Measurements from ENCODE around the gene PTPN2. TPM values are rescaled to one million over a fixed set of nuclear protein-coding genes. Genes with fewer than 3 reads are reported as not detected.

The PTPN2 gene
- total RNA-seq, 3 donors from 2014 or later = 61.7 to 77.6 (median 65.2) TPM

DNA sequence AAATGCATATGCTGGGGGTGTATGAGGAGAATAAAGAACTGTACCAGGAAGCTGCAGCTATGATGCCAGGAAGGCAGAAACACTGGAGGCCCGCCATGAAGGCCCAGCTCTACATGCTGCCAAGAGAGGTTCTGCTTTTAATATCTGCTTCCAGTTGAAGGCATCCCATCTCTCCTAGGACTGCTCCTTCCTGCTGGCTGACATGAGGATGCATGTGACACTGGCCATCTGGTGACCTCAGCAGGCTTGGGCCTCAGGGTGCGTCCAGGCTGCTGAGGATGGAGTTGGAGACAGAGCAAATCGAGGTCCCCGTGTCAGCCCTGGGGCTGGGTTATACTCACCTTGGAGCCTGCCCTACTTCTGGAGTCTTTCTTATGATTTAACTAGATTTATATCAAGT is 132.1 kb downstream of the PTPN2 start:
- Mint-ChIP-seq H3K4me1 (ENCODE audit: low read depth) (peaks cover 13% of the 10 kb centered on the region), H3K4me3 (no peak overlapping the region), H3K9me3 (no peaks in the 10 kb centered on the region), H3K36me3 (ENCODE audit: insufficient read depth) (peaks cover 2% of the 10 kb centered on the region), H3K27me3 (ENCODE audit: low read depth) (no peaks in the 10 kb centered on the region)
- ATAC-seq = no peak
- no peak for DNase-seq

DNA sequence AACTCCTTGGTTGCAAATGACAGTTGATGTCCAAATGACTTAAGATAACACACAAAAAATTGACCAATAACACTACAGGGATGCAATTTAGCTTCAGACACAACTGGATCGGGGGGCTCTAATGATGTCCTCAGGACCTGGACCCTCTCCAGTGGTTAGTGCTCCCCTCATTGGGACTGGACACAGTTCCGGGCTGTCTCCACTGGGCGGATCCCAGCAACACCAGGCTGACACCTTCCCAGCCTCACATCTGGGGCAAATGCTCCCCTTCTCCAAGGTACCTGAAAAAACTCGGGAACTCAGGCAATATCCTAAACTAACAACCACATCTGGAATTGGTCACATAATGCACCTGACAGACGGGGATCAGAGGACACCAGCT is 132.5 kb downstream of the PTPN2 start:
- no peaks in the 10 kb centered on the region for H3K9me3 Mint-ChIP-seq
- peaks cover 13% of the 10 kb centered on the region for H3K4me1 Mint-ChIP-seq (ENCODE audit: low read depth)
- peaks cover under 1% of the 10 kb centered on the region for H3K36me3 Mint-ChIP-seq (ENCODE audit: insufficient read depth)
- no peak overlapping the region for H3K4me3 Mint-ChIP-seq
- no peaks in the 10 kb centered on the region for H3K27me3 Mint-ChIP-seq (ENCODE audit: low read depth)
- ATAC-seq = no peak
- DNase-seq = no peak

DNA sequence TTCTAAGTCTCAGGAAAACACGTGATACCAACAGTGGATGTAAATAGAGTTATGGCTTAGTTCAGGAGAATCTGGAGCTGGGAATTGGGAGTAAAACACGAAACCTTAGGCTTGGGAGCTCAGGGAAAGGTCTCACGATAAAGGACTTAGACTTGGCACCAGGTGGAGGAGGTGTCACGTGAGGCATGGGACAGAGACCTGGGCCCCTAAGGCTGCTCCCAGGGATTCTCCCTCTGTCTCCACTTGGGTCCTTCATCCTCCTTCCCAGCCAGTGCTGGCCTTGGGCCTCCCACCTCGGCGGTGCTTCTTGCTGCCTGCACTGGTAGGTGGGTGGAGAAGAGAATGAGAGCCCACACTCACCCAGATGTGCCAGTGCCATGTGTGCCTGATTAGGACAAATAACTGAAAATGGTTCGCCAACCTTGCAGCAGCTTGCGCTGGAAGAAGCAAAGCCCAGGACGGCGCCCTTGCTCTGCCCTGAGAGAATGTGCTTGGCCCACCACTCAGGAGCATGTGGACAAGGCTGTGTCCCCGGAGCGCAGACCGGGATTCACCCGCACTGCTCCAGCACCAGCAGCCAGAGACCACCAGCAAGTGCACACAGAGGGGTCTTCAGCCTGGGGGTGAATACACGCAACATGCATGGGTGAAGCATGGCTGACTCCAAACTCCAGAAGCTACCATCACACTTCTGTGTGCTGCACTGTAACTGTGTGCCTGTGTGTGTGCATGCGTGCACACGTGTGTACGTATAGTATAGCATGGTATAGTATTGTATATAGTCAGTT is 133.1 kb downstream of the PTPN2 start:
- Mint-ChIP-seq H3K4me3 (no peak overlapping the region), H3K27me3 (ENCODE audit: low read depth) (no peaks in the 10 kb centered on the region), H3K4me1 (ENCODE audit: low read depth) (peaks cover 13% of the 10 kb centered on the region), H3K36me3 (ENCODE audit: insufficient read depth) (no peaks in the 10 kb centered on the region), H3K9me3 (no peaks in the 10 kb centered on the region)
- DNase-seq (no peak), ATAC-seq (no peak)

DNA sequence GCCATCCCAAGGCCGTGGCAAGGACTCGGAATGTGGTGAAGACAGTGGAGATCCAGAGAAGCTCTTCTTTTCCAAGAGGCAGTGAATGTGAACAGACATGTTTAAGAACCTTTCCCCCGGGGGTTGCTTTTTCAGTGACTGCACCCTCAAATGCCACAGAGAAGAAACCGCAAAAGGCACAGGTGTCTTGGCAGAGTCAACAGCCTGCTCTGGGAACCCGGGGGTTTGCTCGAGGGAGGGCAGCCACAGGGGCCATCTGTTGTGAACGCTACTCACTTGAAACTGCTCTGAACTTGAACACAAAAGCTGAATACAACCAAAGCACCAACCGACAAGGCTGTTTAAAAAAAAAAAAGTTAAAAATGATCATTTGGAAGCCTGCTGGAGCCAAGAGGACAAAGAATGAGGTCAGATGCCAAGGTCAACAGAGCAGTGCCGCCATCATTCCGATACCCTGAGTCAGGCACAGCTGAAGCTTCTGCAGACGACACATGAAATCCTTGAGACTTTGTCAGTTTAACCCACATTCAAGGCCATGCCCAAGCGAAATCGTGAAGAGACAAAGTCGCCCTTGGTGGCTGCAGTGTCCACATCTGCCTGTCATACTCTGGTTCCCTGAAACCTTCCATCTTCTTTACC is 133.8 kb downstream of the PTPN2 start:
- ATAC-seq = peak; percentile 52 to 61
- Mint-ChIP-seq H3K4me3 (no peak overlapping the region), H3K27me3 (ENCODE audit: low read depth) (no peaks in the 10 kb centered on the region)

DNA sequence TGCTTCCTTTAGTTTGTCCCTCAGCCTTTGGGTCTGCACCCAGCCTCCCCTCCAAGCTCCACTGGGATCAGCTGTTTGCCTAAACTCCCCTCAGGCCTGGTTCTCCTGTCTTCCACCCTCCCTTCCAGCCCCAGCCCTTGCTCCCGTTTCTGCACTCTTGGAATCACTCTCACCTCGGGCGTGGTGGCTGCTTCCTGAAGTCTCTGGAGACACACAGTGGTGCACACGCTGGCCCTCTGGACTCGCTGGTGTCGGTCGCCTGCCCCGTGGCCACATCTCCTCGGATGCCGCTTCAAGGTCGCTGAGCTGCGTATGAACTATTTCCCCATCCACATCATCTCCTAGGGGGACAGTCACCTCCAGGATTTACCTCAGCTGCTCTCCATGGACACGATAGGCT is 134.9 kb downstream of the PTPN2 start:
- Mint-ChIP-seq H3K4me3 (no peak overlapping the region), H3K36me3 (ENCODE audit: insufficient read depth) (no peaks in the 10 kb centered on the region), H3K4me1 (ENCODE audit: low read depth) (peaks cover 13% of the 10 kb centered on the region), H3K27me3 (ENCODE audit: low read depth) (no peaks in the 10 kb centered on the region), H3K9me3 (no peaks in the 10 kb centered on the region)
- no peak for DNase-seq
- ATAC-seq = no peak

More for the DNA sequence above, 133.8 kb downstream of the PTPN2 start:
- DNase-seq = no peak
- Mint-ChIP-seq H3K4me1 (ENCODE audit: low read depth) (peaks cover 13% of the 10 kb centered on the region), H3K36me3 (ENCODE audit: insufficient read depth) (no peaks in the 10 kb centered on the region), H3K9me3 (no peaks in the 10 kb centered on the region)

DNA sequence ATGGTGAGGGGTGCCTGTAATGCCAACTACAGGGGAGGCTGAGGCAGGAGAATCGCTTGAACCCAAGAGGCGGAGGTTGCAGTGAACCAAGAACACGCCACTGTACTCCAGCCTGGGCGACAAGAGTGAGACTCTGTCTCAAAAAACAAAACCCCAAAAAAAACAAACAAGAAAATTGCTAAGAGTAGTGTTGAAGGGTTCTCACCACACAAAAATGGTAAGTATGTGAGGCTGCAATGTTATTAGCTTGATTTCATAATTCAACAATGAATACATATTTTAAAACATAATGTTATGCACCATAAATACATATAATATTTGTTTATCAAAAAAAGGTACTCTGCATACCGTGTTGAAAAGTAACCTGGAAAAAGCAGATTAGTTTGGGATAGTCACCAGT is 135.4 kb downstream of the PTPN2 start:
- no peaks in the 10 kb centered on the region for H3K9me3 Mint-ChIP-seq

DNA sequence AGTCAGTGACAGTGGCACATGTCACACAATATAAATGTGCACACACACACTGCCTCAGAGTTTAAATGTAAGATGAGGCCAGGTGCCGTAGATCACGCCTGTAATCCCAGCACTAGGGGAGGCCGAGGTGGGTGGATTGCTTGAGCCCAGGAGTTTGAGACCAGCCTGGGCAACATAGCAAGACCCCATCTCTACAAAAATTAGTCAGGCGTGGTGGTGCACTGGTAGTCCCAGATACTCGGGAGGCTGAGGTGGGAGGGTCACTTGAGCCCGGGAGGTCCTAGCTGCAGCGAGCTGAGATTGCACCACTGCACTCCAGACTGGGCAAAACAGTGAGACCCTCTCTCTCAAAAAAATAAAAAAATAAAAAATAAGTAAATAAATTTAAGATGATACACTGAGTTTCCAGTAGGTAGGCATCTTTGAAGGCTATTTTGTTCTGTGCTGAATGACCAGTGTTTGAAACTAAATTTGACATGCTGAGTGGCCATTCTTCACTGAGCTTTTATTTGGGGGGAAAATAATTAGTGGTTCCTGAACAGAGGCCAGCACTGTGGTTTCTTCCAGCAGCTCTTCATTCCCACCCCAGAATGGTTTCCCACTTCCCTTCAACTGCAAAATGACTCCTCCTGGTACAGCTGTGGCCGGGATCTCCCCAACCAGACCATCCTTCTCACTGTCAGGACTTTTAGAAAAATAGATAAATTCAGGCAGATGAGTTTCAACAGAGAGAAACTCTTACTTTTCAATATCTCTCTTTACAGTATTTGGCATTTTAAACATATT is 136.3 kb downstream of the PTPN2 start:
- peaks cover 13% of the 10 kb centered on the region for H3K4me1 Mint-ChIP-seq (ENCODE audit: low read depth)
- no peak overlapping the region for H3K4me3 Mint-ChIP-seq
- no peaks in the 10 kb centered on the region for H3K9me3 Mint-ChIP-seq
- DNase-seq = no peak
- H3K36me3 Mint-ChIP-seq (ENCODE audit: insufficient read depth) = no peaks in the 10 kb centered on the region
- ATAC-seq = no peak
- no peaks in the 10 kb centered on the region for H3K27me3 Mint-ChIP-seq (ENCODE audit: low read depth)

More for the DNA sequence above, 135.4 kb downstream of the PTPN2 start:
- peaks cover 13% of the 10 kb centered on the region for H3K4me1 Mint-ChIP-seq (ENCODE audit: low read depth)
- no peaks in the 10 kb centered on the region for H3K27me3 Mint-ChIP-seq (ENCODE audit: low read depth)
- ATAC-seq = no peak
- DNase-seq = no peak
- H3K36me3 Mint-ChIP-seq (ENCODE audit: insufficient read depth) = no peaks in the 10 kb centered on the region
- H3K4me3 Mint-ChIP-seq = no peak overlapping the region

DNA sequence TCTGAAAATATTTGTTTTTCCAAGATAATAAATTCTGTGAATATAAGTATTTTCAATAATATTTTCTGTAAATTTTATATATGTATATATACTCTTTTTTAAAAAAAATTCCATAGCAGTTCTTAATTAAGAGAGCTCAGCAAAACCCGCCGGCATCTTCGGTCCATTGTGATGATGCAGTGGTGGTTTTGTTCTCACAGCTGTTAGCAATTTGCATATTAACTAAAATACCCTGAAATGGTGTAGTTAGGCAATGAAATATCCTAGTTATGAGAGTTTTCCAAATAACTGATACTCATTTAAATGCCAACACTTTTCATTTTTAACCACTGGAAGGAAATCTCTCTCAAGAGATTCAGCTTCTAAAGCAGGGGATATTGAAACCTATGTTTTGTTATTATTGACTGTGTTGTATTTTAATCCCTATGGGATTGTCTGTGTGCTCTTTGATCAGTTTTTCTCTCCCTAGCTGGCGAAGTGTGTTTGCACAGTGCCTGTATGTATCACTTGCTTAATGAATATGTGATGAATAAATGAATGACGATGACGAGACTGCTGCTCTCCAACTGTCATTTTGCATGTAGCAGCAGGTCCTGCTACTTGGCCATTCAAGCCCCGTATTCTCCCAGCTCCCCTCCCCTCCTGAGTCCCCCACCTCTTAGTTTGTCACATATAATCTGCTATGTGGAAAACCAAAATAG is 138.8 kb downstream of the PTPN2 start:
- DNase-seq (no peak), ATAC-seq (no peak)
- H3K27me3 Mint-ChIP-seq (ENCODE audit: low read depth) = no peaks in the 10 kb centered on the region
- no peak overlapping the region for H3K4me3 Mint-ChIP-seq
- no peaks in the 10 kb centered on the region for H3K36me3 Mint-ChIP-seq (ENCODE audit: insufficient read depth)
- H3K4me1 Mint-ChIP-seq (ENCODE audit: low read depth) = peaks cover 8% of the 10 kb centered on the region
- no peaks in the 10 kb centered on the region for H3K9me3 Mint-ChIP-seq

DNA sequence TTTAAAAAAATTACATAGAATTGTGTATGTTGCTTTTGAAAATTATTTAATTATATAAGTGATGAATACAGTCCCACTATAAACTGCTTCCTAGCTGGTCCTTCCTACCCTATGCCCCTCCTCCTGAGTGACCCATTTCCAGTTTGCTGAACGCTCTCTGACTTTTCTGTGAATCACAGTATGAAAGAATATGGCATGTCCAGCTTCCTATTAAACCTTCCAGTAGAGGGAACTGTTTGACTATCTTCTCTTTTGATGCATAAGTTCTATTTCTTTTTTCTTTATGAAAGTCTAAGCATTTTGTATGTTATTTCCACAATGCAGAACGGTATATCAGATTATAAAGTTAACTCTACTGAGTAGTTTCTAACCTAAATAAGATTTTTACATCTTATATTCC is 139.9 kb downstream of the PTPN2 start:
- ATAC-seq = no peak
- Mint-ChIP-seq H3K36me3 (ENCODE audit: insufficient read depth) (no peaks in the 10 kb centered on the region), H3K4me1 (ENCODE audit: low read depth) (peaks cover under 1% of the 10 kb centered on the region), H3K27me3 (ENCODE audit: low read depth) (no peaks in the 10 kb centered on the region), H3K9me3 (no peaks in the 10 kb centered on the region), H3K4me3 (no peak overlapping the region)
- DNase-seq = no peak

DNA sequence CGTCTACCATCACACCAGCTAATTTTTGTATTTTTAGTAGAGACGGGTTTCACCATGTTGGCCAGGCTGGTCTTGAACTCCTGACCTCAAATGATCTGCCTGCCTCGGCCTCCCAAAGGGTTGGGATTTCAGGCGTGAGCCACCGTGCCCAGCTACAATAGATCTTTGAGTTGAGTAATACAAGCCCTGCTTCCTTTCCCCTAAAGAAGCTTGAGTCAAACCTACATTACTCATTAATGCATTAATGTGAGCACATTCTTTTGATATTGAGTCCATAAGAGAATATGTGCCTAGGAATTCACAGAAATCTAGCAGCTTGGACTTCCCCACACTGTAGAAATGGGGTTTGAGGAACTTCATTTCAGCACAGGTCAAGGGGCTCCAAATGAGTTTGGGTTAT is 141.6 kb downstream of the PTPN2 start:
- ATAC-seq (no peak), DNase-seq (no peak)
- H3K4me3 Mint-ChIP-seq = no peak overlapping the region
- no peaks in the 10 kb centered on the region for H3K36me3 Mint-ChIP-seq (ENCODE audit: insufficient read depth)
- no peaks in the 10 kb centered on the region for H3K9me3 Mint-ChIP-seq
- H3K4me1 Mint-ChIP-seq (ENCODE audit: low read depth) = no peaks in the 10 kb centered on the region
- no peaks in the 10 kb centered on the region for H3K27me3 Mint-ChIP-seq (ENCODE audit: low read depth)

Other genes starting within 250 kb of the PTPN2 start
- gene SPIRE1, start 226.1 kb downstream of the PTPN2 start, total RNA-seq = 1 to 10 TPM; 2.2 to 4.3 (median 3.2) TPM
- 10 to 100 TPM; 11.1 to 12.3 (median 11.5) TPM for gene CEP76, start 181.5 kb downstream of the PTPN2 start, total RNA-seq
- 100 to 1,000 TPM in 1 of 3 donors, 10 to 100 TPM in 2; 96.9 to 103 (median 99.1) TPM for gene PSMG2, start 181.2 kb downstream of the PTPN2 start, total RNA-seq
- gene SEH1L, start 63.8 kb upstream of the PTPN2 start, total RNA-seq = 100 to 1,000 TPM; 160 to 179 (median 174) TPM
- gene CEP192, start 107.1 kb upstream of the PTPN2 start, total RNA-seq = 10 to 100 TPM; 13.1 to 14.7 (median 14.6) TPM